K562 (cell line): ENCODE data around the gene DOCK8. TPM values are rescaled to one million over a fixed set of nuclear protein-coding genes. Genes with fewer than 3 reads are reported as not detected.

Experiments used
- ARID1B ChIP-seq: fragments of 450-650 bp; IDR thresholded peaks from 2 replicates; pipeline ENCODE4 v1.6.1; 2016; ENCODE audit warnings: antibody characterized with exemption, mild to moderate bottlenecking, inconsistent platforms
- CBFA2T3 ChIP-seq: fragments of 450-650 bp; IDR thresholded peaks from 2 replicates; pipeline ENCODE4 v1.6.1; 2017
- CLOCK ChIP-seq: fragments of 250-450 bp; sonication (Bioruptor Pico); IDR thresholded peaks from 2 replicates; pipeline ENCODE4 v1.4.0; 2020; ENCODE audit warnings: mild to moderate bottlenecking, moderate library complexity, borderline replicate concordance
- HOMEZ ChIP-seq: fragments of 250-450 bp; sonication (Bioruptor Pico); IDR thresholded peaks from 2 replicates; pipeline ENCODE4 v1.4.0; 2020; ENCODE audit warnings: mild to moderate bottlenecking, moderate library complexity
- KHSRP ChIP-seq: fragments of 450-650 bp; IDR thresholded peaks from 2 replicates; pipeline ENCODE4 v1.6.1; 2017
- MITF ChIP-seq: IDR thresholded peaks from 2 replicates; pipeline ENCODE4 v1.6.1; 2014; ENCODE audit warnings: antibody characterized with exemption
- NR2F6 ChIP-seq: fragments of 450-650 bp; formaldehyde crosslinking; IDR thresholded peaks from 2 replicates; pipeline ENCODE4 v1.4.0; 2020; ENCODE audit warnings: mild to moderate bottlenecking
- RBFOX2 ChIP-seq: fragments of 200-400 bp; formaldehyde crosslinking; IDR thresholded peaks from 2 replicates; pipeline ENCODE4 v1.6.1; 2017; ENCODE audit warnings: low read depth, mild to moderate bottlenecking, low read length, moderate library complexity
- SMARCA4 ChIP-seq: fragments of 450-650 bp; IDR thresholded peaks from 2 replicates; pipeline ENCODE4 v1.6.1; 2016
- SOX6 ChIP-seq: fragments of 450-650 bp; IDR thresholded peaks from 2 replicates; pipeline ENCODE4 v1.6.1; 2014; ENCODE audit warnings: mild to moderate bottlenecking
- TAF9B ChIP-seq: fragments of 450-650 bp; IDR thresholded peaks from 2 replicates; pipeline ENCODE4 v1.6.1; 2018; ENCODE audit warnings: mild to moderate bottlenecking; ENCODE audit not compliant: partially characterized antibody
- TAL1 ChIP-seq: fragments of 450-650 bp; IDR thresholded peaks from 2 replicates; pipeline ENCODE4 v1.6.1; 2016; ENCODE audit warnings: mild to moderate bottlenecking
- ZBTB7A ChIP-seq: IDR thresholded peaks from 2 replicates; pipeline ENCODE4 v1.6.1; 2011; ENCODE audit warnings: low read depth, mild to moderate bottlenecking, low read length, moderate library complexity, borderline replicate concordance; ENCODE audit not compliant: control insufficient read depth
- ZFP1 ChIP-seq: fragments of 450-650 bp; formaldehyde crosslinking; IDR thresholded peaks from 2 replicates; pipeline ENCODE4 v1.4.0; 2020; ENCODE audit warnings: mild to moderate bottlenecking, mixed read lengths
- ZHX1 ChIP-seq: fragments of 150-350 bp; conservative IDR thresholded peaks from 2 replicates; pipeline ENCODE4 v1.6.1; 2014; ENCODE audit warnings: low read length
- ZNF274 ChIP-seq: IDR thresholded peaks from 2 replicates; pipeline ENCODE4 v1.6.1; 2011; ENCODE audit warnings: low read depth, mild to moderate bottlenecking, low read length, moderate library complexity, borderline replicate concordance
- ZNF324 ChIP-seq: fragments of 250-450 bp; sonication (Bioruptor Pico); IDR thresholded peaks from 2 replicates; pipeline ENCODE4 v1.4.0; 2020; ENCODE audit warnings: mild to moderate bottlenecking
- ZNF75A ChIP-seq: fragments of 450-650 bp; formaldehyde crosslinking; IDR thresholded peaks from 2 replicates; pipeline ENCODE4 v1.4.0; 2020; ENCODE audit warnings: mild to moderate bottlenecking
- polyA plus RNA-seq, 8 experiments: library from polyadenylated mRNA; depleted of rRNA in 4 of 8; stranded (reverse) in 5 of 8; unstranded in 3 of 8; fragments of >200 nt; fragmentation: Nextera tagmentation in 2 of 8; fragmentation: Illumina TruSeq in 1 of 8; extraction: Ambion mirVana in 2 of 8; extraction: Trizol in 1 of 8; gene quantifications; 2 replicates each; pipeline versions ENCODE4 v1.2.1 to v1.2.3, GENCODE V29; 2011 to 2014; ENCODE audit warnings: inconsistent platforms in 1 of 8, missing spikeins in 1 of 8
- total RNA-seq, 7 experiments: library from RNA; depleted of rRNA in 6 of 7; stranded (reverse); fragments of >200 nt in 6 of 7; fragmentation: Illumina TruSeq in 2 of 7; extraction: Trizol in 2 of 7; gene quantifications; 2 replicates each; pipeline versions ENCODE4 v1.2.1 to v1.2.3, GENCODE V29; 2011 to 2021; ENCODE audit warnings: low replicate concordance in 1 of 7
- TF ChIP-seq, protein P1 (sequence below): fragments of 250-450 bp; sonication (Bioruptor Pico); IDR thresholded peaks from 2 replicates; pipeline ENCODE4 v1.8.0; 2021; ENCODE audit warnings: moderate library complexity, mild to moderate bottlenecking, inconsistent platforms

The DOCK8 gene
- total and polyA plus RNA-seq, 9 of the 15 experiments (the other 6 are each of a cell fraction or from before 2014, with no cell fraction given), result 14.4 to 53.8 (median 25.1) TPM

DNA sequence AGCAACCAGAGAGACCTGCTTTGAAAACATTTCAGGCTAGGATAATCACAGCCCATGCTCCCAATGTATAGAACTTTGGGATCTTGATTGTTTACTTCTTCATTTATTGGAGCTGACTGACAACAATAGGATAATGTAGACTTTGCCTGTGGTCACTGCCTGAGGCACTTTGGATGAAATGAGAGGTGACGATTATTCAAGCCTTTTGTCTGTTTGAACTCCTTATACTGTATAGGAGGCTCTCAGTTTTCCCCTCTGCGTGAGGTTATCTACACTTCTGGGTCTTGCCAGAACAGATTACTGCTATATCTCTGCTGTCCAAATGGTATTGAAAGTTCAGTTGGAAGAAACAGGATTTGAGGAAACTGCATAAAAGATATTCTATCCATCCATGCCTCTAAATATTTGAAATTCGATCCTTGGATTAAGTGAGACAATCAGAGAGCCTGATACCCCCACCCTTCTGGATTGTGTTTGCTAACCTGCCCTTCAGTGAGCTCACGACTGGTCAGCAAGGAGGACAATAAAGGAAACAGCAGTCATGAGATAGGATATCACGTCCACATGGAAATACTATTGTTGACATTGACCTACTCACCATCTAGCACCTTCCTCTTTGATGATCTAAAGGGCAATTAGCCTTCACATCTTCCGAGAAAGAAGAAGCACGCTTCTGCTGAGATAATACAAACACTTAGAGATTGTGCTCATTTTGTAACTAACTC is 98.1 kb downstream of the DOCK8 start (continued):
- no peak for TF ChIP-seq CLOCK (CRISPR knock-in tag)
- TF ChIP-seq TAL1, result peak; percentile 57
- TF ChIP-seq, protein P1, sequence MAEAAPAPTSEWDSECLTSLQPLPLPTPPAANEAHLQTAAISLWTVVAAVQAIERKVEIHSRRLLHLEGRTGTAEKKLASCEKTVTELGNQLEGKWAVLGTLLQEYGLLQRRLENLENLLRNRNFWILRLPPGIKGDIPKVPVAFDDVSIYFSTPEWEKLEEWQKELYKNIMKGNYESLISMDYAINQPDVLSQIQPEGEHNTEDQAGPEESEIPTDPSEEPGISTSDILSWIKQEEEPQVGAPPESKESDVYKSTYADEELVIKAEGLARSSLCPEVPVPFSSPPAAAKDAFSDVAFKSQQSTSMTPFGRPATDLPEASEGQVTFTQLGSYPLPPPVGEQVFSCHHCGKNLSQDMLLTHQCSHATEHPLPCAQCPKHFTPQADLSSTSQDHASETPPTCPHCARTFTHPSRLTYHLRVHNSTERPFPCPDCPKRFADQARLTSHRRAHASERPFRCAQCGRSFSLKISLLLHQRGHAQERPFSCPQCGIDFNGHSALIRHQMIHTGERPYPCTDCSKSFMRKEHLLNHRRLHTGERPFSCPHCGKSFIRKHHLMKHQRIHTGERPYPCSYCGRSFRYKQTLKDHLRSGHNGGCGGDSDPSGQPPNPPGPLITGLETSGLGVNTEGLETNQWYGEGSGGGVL (CRISPR knock-in tag), result no peak
- TF ChIP-seq KHSRP, result no peak
- TF ChIP-seq ZNF324 (CRISPR knock-in tag), result no peak
- TF ChIP-seq TAF9B, result no peak
- no peak for TF ChIP-seq HOMEZ
- TF ChIP-seq ZNF75A (CRISPR knock-in tag), result no peak
- no peak for TF ChIP-seq ZBTB7A
- TF ChIP-seq ZHX1, result no peak
- no peak for TF ChIP-seq ZNF274
- TF ChIP-seq RBFOX2, result no peak
- TF ChIP-seq NR2F6, result no peak
- peak; percentile 66 for TF ChIP-seq ARID1B
- 0 out of 2 replicates have a peak, but pooled peaks have one; percentile 18 for TF ChIP-seq SMARCA4
- peak; percentile 72 for TF ChIP-seq CBFA2T3
- no peak for TF ChIP-seq MITF
- TF ChIP-seq ZFP1 (CRISPR knock-in tag), result no peak
- peak; percentile 74 for TF ChIP-seq SOX6
